Measurements from ENCODE around the gene BCL2L11. TPM values are rescaled to one million over a fixed set of nuclear protein-coding genes. Genes with fewer than 3 reads are reported as not detected.

The BCL2L11 gene, protein sequence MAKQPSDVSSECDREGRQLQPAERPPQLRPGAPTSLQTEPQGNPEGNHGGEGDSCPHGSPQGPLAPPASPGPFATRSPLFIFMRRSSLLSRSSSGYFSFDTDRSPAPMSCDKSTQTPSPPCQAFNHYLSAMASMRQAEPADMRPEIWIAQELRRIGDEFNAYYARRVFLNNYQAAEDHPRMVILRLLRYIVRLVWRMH
- total RNA-seq = 1.8 and 4.2 TPM in 2 replicates

DNA sequence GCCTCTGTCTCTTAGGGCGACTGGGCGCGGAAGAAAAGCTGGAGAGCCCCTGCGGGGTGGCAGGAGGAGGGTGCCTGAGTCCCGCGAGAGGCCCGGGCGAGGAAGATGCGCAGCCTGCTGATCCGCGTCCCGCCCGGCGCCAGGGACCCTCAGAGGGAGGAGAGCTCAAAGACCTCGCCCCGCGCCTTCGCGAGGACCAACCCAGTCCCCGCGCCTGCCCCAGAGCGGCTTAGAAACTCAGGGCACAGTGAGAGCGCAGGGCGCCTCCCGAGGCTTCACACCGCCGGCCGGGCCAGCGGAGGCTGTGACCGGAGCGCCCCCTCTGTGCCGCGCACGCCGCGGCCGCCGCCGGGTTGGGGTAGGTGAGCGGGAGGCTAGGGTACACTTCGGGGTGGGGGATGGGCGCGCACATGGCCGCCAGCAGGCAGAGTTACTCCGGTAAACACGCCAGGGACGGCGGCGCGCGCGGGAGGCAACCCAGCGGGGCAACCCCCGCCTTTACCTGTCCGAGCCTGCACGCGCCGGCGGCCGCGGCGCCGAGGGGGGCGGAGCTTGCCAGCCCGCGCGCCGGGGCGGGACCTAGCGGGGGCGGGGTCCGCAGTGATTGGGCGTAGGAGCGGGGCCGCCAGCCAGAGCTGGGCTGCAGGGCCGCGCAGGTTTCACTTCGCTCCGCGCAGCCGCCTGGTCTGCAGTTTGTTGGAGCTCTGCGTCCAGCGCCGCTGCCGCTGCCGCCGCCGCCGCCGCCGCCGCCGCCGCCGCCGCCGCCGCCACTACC, at the start of gene BCL2L11:
Gene BCL2L11 (plus strand): TSS at position 662 of the 775 bp plus-strand sequence. CDS start 2,832 bp downstream, outside the sequence.

